HG03196 (cell line): ENCODE measurements around the gene TTC13.

Experiments used
- ATAC-seq: cut with Tn5 transposase; IDR thresholded peaks from one replicate; pipeline ENCODE4 v1.9.1; 2021; ENCODE audit not compliant: unreplicated experiment

TTC13 gene

DNA sequence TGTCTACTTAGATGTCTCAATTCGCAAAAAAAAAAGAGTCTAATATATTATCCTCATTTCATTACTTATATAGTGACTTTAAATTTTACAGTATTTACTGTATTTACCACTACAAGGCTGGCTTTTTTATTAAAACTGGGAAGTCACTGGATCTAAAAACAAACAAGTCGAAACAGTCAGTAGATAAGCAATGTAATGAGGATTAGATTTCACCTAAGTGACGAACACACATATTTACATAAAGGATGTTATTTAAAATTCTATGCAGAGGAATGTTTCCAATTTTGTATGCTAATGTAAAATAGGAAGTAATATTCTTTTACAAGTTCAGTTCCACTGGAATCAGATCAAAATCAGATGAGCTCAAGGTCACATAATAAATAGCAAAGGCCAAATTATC is 28.3 kb downstream of the TTC13 start:
- no peak for ATAC-seq

DNA sequence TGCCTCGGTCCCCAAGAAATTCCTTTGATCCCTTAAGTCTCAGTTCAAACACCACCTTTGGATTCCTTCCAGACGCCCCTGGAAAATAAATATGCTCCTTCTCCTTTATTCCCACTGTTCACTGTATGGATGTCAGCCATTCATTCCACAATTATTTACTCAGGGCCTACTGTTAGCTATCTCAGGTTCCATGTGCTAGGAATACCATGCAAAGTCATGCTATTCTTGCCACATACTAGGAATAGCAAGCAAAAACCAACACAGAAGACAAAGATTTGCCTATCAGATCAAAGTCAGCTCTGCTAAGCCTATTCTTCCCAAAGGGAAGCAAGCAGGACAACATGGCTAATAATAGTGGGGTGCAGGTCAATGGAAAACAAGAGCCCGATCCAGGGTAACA is 29.8 kb downstream of the TTC13 start:
- ATAC-seq = no peak

DNA sequence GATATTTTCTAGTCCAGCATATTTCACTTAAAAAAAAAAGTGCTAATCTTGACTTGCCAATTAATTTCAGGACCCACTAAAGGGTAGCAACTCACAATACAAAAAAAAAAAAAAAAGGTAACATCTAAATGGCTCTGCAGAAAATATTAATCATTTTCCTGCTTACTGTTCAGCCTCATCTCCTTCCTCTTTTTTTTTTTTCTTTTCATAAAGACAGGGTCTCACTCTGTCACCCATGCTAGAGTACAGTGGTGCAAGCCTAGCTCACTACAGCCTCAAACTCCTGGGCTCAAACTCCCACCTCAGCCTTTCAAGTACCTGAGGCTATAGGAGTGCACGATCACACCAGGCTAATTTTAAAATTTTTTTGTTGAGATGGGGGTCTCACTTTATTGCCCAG is 30.4 kb downstream of the TTC13 start:
- no peak for ATAC-seq

DNA sequence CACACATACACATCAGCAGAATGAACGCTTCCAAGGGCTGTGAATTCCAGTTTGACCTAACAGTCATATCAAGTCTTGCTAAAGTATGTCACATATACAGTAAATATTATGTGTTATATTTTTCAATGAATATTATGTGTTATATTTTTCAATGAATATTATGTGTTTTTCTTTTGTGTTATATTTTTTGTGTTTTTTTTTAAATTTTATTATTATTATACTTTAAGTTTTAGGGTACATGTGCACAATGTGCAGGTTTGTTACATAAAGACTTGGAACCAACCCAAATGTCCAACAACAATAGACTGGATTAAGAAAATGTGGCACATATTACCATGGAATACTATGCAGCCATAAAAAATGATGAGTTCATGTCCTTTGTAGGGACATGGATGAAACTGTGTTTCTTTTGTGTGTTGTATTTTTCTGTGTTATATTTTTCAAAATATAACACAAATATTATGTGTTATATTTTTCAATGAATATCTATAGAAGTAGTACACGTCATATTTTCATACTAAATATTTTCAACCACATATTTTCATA is 35.5 kb downstream of the TTC13 start:
- no peak for ATAC-seq

DNA sequence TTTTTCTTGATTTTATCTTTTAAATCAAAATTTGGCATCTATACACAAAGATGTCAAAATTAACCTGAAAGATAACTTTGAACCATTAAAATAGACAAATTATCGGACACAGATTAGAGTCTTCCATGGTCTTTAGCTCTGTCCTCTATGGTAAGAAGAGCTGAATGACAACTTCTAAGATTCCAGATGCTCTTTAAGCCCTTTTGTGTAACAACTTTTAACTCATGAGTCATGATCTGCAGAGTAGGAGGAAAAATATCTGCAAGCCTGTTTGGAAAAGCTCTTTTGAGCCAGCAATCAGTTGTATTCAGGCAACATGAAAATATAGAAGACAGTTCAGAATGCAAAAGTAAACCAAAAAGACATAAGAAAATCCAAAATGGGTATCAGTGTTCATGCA is 37.8 kb downstream of the TTC13 start:
- ATAC-seq = no peak

DNA sequence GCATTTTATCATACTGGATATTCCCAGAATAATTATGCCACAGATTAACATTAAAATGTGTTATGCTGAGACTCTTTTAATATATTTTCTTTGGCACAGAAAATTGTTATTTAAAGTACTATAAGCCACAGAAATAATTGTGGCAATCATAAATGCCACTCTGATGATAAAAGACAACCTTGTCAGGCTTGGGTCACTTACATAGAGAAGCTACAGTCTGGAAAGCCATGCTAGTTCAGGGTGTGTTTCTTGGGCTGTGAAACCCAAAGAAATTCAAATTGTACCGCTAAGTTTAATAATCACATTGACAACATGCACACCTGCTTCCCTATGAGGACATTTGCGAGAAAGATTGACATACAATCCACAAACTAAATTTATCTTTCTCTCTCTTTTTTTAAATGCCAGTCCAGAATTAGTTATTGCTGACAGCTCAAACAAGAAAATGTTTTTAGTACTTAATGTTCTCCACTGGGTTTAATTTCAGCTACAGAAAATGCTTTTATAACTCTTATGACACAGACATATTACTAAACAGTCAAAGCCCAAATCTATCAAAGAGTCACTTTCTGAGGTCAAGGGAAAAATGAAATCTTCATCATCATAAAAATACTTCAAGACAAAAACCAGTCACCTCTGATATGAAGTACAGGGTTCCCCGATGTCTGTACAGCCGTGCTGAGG is 38.7 kb downstream of the TTC13 start:
- ATAC-seq = no peak

DNA sequence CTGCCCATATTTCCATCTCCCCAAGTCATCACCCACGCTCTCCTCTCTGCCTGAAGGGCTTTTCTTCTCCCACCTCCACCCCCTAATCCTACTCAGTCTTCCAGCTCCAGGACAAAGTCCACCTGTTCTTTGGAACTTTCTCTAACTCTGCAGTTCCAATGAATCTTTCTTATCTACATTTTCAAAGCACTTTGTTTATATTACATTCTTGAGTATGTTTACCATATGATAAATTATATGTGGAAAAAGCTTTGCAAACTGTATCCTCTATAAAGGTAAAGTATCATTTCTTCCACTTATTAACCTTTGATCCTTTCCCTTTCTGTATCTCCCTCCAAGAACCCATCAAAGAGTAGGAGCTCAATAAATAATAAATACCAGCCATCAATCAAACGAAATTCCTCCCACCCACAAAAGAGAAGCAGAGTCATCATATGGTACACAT is 39.7 kb downstream of the TTC13 start:
- ATAC-seq = no peak

DNA sequence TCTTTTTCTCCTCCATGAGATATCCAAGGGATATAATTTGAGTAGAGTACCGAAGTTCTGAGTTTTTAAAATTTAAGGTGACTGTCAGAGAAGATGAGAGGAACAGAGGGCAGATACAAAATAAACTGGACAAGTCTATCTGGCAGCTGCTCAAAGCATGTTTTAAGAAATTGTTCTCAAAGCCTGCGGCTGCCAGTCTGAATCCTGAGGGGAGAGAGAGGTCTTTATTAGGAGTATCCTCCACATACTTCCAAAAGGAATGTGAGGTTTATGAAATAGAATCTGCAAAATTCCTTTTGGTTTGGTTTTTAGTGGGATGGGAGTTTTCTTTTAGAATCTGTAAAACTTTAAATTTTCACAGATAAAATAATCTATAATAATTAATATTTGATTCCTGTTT is 41.3 kb downstream of the TTC13 start:
- ATAC-seq = no peak

DNA sequence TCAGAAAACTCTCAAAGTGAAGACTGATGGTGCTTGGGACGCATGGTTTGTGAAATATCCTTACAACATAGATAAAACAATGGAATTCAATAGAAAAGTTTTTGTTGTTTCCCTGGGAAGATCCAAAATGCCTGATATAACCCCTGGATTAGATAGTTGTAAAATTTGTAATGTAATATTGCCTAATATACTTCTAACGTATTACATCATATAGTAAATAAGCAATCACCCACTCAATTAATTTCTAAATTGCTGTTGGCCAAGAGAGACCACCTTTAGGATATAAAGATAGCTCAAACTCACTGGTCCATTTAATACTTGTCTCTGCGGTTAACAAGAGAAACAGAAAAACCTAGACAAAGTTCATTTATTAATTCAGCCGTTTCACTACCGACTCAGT is 42.2 kb downstream of the TTC13 start:
- no peak for ATAC-seq

DNA sequence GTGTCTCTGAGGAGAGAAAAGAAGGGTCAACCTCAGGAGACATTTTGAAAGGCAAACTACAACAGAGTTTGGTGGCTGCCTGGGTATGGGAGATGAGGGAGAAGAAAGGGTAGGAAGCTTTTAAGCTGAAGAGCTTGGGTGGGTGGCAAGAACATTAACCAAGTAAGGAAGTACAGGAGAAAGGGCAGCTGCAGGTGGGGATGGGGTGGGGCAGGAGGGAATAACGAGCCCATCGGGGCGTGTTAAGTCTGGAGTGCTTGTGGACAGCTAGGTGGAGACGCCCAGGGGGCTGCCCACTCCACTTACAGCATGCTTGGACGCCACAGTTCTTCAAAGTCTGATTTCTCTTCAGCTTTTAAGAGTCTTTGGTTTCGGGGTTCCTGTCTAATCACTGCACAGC is 42.8 kb downstream of the TTC13 start:
- ATAC-seq = no peak

DNA sequence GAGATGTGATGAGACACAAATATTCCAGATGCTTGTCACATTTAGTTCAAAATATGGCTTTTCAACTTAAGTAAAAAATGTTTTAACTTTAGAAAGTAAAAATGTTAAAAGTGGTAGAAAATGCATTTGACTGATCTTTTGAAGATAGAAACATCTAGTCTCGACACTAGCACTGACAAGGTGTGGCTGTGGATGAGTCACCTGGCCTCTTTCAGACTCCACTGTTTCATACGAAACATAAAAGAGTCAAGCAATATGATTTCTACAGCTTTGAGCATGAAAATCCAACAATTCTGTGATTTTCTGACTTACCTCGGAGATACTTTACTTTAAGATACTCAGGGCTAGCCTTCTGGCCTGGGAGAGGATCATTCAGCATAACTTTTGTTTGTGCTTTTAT is 47.7 kb downstream of the TTC13 start:
- ATAC-seq = no peak

DNA sequence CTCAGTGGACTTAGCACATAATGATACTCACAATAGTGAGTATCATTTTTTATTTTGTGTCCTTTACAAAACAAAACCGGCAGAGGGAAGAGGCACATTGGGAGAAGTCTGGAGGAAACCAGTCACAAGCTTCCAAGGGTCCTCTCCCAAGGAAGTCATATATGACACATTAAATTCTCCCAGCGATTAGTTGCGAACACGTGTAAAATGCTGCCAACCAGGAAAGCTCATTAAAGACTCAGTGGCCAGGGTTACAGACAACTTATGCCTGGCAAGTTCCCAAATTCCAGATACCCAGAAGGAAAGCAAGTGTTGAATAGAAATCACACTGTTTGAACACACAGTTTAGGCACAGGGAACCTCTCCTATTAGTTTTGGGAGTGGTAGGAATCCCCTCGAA is 52.5 kb downstream of the TTC13 start:
- no peak for ATAC-seq

DNA sequence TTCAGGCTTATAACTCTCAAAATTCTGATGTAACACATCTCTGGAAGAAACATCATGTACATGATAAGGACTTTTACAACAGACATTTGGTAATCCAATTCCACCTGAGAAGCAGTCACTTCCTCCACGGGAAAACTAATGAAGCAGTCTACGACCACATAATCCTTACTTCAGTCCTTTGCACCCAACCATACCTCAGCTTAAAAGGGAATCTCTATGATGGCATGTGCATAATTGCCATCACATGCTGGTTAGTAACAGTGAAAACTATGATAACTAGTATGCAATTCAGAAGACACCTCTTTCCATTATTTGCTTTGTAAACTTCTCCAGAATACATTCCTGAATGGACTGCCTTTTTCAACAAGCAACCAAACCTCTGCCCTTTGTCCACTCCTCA is 53.1 kb downstream of the TTC13 start:
- no peak for ATAC-seq

DNA sequence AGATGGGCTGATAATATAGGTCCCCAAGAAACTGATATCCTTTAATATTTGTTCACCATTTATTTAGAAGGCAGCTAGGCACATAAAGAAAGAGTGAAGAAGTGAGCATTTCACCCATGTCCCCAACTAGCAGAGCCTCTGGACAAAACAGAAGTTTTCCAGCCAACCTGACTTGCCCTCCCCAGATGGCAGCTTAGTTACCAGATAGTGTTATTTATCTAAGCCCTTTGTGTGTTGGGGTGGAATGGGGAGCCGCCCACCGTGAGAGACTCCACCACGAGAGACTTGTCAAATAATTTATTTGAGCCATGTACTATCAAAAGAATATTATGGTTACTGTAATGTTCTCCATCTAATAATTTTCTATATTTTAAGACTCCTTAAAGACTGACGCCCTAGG is 55.5 kb downstream of the TTC13 start:
- no peak for ATAC-seq

DNA sequence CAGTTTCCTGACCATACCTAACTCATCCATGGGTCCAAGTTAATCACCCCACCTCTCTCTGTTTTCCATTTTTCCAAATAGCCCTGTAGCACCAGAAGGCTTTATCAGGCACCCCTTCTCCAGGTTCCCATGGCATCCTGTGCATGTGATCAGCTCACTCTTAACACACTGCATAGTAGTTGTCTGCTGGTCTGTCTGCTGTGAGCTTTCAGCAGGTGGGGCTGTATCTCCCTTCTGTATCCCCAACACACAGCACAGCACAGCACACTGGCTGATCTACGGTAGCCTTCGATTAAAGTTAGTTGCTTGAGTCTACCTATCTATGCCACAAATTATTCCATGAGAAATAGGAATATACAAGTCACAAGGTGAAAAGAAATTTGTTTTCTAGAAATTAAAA is 56.0 kb downstream of the TTC13 start:
- ATAC-seq = no peak

DNA sequence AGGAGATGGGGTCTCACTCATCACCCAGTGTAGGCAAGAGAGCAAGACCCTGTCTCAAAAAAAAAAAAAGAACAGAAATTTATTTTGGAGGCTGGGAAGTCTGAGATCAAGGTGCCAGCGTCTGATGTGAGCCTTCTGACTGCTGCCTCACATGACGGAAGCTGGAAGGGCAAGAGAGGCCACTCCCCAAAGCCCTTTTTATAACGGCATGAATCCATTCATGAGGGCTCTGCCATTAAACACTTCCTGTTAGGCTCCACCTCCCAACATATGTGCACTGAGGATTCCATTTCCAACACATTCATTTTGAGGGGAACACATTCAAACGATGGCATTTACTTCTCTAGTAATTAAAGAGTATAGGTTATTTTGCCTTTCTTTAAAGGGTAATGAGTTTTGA is 59.5 kb downstream of the TTC13 start:
- no peak for ATAC-seq

DNA sequence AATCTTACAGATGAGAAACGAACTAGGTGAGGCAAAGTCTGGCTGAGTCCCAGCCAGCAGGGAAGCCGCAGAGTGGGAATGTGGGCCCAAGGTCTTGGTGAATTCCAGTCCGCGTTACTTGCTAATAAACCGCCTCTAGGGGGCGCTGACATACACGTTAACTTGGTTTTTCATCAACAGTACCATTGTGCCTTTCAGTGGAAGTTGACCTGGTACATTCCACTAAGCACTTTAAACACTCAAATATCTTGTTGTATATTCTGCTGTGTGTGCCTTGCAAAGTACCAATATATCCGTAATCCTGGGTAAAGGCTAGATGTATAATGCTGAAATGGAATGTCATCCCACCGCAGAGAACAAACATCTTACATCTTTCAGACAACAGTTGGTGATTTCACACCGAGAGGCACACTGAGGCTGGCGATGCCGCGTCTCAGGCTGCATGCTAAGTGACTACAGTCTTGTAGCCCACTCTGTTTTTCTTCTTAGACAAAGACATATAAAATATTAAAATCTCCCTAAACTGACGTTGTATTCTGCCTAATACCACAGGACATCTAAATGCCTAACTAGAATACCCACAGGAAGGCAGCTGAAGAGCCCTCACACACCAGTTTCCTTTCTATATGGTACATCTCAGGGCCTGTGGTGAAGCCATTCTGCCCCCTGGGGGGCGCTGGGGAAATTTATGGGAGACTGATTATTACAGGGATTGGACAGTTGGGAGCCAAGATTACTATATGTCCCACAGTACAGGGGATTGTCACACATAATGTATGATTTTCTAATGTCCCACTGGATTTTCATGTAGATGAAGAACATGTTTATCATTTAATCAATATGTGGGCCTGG is 61.2 kb downstream of the TTC13 start:
- ATAC-seq = no peak

DNA sequence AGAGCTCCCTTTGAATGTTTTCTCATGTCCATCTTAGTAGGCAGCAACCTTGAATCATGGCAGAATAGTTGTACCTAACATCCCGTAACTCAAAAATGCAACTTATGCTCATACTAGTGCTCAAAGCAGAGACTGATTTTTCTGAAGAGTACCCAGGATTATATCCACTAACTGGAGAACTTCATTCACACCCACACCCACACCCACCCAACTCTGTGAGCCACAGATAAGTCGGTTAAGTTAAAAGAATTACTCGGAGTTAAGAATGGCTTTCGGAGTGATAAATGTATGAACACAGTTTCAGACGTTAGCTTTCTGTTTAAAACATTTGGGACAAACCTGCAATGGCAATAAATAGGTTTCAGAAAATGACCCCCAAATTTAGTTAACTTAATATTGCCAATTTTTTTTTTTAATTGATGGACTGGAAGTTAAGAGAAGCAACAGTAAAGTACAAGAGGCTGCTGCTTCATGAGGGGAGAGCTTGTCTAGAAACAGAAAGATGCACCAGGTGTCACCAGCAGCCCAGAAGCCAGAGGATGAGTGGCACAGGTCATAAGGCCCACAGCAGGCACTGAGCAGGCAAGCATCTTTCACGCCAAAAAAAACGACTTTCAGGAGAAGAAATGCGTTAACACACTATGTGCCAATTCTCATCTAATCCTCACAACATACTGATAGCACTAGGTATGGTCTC is 61.9 kb downstream of the TTC13 start:
- no peak for ATAC-seq

DNA sequence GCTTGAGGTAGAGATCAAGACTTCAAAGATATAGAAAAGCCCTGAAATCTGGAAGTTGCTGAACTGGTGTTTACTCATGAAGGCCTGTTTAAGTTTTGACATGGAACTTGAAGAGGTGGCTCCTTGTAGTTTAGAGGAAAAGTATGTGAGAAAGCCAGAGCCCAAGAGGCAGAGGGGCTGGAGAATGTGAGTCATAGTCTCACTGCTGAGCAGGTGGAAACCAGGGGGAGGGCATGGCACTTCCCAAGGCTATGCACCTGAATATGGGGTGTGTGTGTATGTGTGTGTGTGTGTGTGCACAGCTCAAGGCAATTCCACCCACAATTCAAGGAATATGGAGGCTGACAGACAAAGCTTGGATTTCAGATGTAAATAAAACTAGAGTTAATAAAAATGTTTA is 63.6 kb downstream of the TTC13 start:
- no peak for ATAC-seq

DNA sequence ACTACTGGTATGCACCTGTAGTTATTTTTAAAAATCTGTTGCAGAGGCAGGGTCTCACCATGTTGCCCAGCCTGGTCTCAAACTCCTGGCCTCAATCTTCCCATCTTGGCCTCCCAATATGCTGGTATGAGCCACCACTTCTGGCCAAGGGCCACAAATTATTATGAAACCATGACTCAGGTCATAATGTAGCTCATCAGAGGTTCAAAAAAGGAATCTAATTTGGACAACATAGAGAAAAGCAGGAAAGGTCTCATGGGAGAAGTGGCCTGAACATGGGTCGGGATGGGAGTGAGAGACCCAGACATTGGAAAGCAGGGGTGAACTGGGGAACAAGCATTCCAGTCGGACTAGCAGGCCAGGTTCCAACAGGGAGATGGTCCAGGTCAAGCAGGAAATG is 65.2 kb downstream of the TTC13 start:
- no peak for ATAC-seq

DNA sequence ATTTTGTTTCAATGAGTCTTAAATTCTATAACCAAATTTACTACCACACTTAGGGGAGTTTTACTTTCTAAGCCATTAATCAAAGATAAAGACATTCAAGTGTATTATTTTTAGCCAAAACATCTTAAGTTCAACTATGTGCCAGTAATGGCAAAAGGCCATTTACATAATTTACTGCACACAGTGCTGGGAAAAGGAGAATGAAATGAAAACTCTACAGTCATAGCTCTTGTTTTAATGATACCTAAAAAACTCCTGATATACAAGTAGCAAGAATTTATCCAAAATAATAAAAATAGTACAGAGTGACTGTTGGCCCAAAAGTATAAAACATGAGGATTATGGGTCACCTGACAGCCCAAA is 67.9 kb downstream of the TTC13 start:
- ATAC-seq = no peak
